ENCODE measurements around the gene TSC22D3. TPM values are rescaled to one million over a fixed set of nuclear protein-coding genes. Genes with fewer than 3 reads are reported as not detected.

TSC22D3 gene
- total and polyA plus RNA-seq, 2 experiments from 2014 or later = 235 to 297 TPM

DNA sequence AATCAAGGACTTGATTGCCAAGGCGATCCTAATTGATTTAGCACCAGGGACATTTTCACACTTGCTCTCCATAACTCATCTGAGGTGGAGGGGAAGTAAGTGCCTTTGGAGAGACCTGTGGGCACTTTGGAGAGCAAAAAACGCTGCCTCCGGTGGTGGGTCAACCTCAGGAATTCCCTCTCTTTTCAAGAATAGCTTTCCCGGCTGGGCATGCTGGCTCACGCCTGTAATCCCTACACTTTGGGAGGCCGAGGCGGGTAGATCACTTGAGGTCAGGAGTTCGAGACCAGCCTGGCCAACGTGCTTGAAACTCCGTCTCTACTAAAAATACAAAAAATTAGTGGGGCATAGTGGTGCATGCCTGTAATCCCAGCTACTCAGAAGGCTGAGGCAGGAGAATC lies 98.1 kb downstream of the TSC22D3 start:
- TF ChIP-seq, protein P1, sequence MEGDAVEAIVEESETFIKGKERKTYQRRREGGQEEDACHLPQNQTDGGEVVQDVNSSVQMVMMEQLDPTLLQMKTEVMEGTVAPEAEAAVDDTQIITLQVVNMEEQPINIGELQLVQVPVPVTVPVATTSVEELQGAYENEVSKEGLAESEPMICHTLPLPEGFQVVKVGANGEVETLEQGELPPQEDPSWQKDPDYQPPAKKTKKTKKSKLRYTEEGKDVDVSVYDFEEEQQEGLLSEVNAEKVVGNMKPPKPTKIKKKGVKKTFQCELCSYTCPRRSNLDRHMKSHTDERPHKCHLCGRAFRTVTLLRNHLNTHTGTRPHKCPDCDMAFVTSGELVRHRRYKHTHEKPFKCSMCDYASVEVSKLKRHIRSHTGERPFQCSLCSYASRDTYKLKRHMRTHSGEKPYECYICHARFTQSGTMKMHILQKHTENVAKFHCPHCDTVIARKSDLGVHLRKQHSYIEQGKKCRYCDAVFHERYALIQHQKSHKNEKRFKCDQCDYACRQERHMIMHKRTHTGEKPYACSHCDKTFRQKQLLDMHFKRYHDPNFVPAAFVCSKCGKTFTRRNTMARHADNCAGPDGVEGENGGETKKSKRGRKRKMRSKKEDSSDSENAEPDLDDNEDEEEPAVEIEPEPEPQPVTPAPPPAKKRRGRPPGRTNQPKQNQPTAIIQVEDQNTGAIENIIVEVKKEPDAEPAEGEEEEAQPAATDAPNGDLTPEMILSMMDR (IDR thresholded peaks at IDR 0.05; ENCODE audit: low read depth, low read length) = no peak
- H3K4me3 ChIP-seq = no peak overlapping the region
- H3K27ac ChIP-seq = no peak overlapping the region
- no peaks in the 10 kb centered on the region for H3K36me3 ChIP-seq
- peak; percentile 29 to 54 for DNase-seq (ENCODE audit: low read depth in 1 of 2, low spot score in 1 of 2)
- H3K27me3 ChIP-seq = no peaks in the 10 kb centered on the region
- H3K4me1 ChIP-seq (ENCODE audit: low read depth) = peaks cover 24% of the 10 kb centered on the region
- no peaks in the 10 kb centered on the region for H3K9me3 ChIP-seq (ENCODE audit: low read depth)

DNA sequence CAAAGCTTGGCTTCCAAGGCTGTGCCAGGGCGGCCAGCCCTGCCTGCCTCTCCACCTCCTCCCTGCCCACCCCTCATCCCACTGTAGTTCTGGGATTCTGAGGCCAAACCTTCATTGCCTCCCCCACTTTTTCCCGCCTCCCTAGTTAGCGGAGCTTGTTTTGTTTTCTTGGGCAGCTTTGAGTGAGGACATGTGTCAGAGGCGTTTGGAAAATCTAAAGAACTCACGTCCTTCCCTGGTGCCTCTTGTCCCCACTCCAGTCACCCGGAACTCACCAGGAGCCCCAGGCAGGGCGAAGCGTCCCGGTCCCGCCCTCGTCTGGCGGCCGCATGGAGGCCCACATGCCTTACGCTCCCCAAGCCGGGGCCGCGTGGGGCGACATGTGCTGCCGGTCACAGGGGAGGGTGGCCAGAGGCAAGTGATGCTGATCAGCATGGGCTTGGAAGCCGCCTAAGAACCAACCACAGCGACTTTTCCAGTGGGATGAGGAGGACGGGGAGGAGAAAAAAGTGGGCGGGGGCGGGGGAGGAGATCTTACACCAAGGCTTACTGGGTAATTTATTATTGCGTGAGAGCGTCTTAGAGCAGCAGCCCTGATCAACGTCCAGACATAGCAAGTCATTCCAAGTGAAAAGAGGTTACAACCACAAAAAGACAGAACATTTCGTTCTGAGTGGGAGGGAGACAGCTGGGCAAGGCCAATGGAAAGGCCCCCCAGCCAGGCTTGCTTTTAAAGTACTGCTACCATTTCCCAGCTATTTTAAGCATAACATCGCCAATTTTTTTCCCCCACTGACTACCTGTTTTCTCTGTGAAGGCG lies 98.8 kb downstream of the TSC22D3 start:
- DNase-seq (ENCODE audit: low read depth in 1 of 2, low spot score in 1 of 2) = peak; percentile 48 to 96
- peaks cover 24% of the 10 kb centered on the region for H3K4me1 ChIP-seq (ENCODE audit: low read depth)

DNA sequence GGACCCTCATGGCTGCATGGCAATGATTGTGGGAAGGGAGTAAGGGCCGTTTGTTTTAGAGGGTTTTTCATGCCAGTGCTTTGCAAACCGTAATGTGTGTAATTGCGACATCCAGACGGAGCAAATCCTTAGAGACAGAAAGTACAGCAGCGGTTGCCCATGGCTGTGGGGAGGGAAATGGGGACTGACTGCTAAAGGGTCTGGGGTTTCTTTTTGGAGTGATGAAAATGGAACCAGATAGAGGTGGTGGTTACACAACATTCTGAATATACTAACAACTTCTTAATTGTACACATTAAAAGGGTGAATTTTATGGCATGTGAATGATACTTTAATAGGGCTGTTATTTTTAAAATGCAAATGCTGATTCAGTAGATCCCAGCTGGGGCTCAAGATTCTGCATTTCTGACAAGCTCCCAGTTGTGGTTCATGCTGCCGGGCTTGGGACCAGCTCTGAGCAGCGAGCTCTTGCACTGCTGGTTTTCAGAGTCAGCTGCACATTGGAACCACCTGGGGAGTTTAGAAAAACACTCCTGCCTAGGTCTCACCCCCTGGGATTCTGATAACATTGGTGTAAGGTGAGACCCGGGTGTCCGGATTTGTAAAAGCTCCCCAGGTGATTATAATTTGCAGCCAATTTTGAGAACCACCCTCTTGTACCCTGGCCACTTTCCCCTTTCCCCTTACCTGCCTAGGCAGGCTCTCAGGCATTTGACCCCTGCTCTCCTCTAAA lies 99.6 kb downstream of the TSC22D3 start:
- H3K36me3 ChIP-seq = no peaks in the 10 kb centered on the region
- H3K27me3 ChIP-seq = no peaks in the 10 kb centered on the region
- peaks cover 24% of the 10 kb centered on the region for H3K4me1 ChIP-seq (ENCODE audit: low read depth)
- H3K4me3 ChIP-seq = no peak overlapping the region
- TF ChIP-seq, protein P1 (IDR thresholded peaks at IDR 0.05; ENCODE audit: low read depth, low read length) = no peak
- peak in 1 of 2 donors; percentile 80 for DNase-seq (ENCODE audit: low read depth in 1 of 2, low spot score in 1 of 2)
- no peak overlapping the region for H3K27ac ChIP-seq
- H3K9me3 ChIP-seq (ENCODE audit: low read depth) = no peaks in the 10 kb centered on the region

More for the DNA sequence above, 98.8 kb downstream of the TSC22D3 start:
- no peaks in the 10 kb centered on the region for H3K9me3 ChIP-seq (ENCODE audit: low read depth)
- H3K4me3 ChIP-seq = no peak overlapping the region
- H3K27me3 ChIP-seq = no peaks in the 10 kb centered on the region
- H3K36me3 ChIP-seq = no peaks in the 10 kb centered on the region
- H3K27ac ChIP-seq = no peak overlapping the region
- TF ChIP-seq, protein P1 (IDR thresholded peaks at IDR 0.05; ENCODE audit: low read depth, low read length) = no peak

DNA sequence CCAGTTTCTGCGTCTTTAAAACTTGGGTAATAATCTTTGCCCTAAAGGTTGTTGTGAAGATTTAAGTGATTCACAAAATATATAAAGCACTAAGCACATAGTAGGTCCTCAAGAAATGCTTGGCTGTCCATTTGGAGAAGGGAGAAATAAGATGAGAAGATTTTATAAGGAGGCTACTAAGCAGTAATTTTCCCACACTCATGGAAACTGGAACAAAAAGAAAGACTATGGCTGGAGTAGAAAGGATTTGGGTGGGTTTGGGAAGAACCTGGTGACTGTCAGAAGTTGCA lies 100.3 kb downstream of the TSC22D3 start:
- Histone ChIP-seq H3K9me3 (ENCODE audit: low read depth) (no peaks in the 10 kb centered on the region), H3K4me1 (ENCODE audit: low read depth) (peaks cover 24% of the 10 kb centered on the region), H3K27ac (no peak overlapping the region), H3K36me3 (no peaks in the 10 kb centered on the region), H3K4me3 (no peak overlapping the region), H3K27me3 (no peaks in the 10 kb centered on the region)
- TF ChIP-seq, protein P1 (IDR thresholded peaks at IDR 0.05; ENCODE audit: low read depth, low read length) = no peak
- DNase-seq (ENCODE audit: low read depth in 1 of 2, low spot score in 1 of 2) = no peak

DNA sequence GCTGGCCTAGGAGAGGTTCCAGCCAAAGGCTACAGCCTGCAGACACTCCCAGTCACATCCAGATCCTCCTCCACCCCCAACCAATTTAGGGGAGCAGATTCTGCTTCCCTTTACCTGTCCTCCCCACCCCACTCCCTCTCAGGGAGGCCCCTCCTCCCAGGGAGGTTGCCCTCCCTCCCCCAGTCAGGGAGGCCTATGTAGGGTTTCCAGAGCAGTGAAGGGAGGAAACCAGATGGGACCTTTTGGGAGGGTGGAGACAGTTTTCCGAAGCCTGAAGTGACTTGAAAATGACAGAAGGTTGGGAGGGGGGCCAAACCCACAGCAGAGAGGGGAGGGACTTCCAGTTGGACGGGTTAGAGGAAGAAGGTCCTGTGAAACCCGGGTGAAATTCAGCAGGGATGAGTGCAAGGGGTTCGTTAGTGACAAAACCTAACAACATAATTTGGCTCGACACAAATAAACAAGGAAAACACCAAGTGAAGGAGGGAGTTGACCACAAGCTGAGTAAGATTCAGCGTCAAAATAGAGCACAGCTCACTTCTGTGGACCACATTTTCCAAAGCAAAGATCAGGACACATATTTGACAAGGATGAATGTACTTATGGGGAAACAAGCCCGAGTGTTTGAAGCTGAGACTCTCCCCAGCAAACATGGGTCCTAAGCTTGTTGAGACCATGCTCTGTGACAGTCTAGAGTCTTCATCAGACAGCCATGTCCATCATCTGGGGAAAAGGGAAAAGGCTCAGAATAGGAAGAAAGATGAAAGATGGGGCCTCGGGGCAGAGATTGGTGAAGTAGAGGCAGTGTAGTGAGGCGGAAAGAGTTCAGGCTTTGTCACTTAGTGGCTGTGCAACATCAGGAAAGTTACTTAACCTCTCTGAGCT lies 100.9 kb downstream of the TSC22D3 start:
- DNase-seq (ENCODE audit: low read depth in 1 of 2, low spot score in 1 of 2) = peak in 1 of 2 donors; percentile 94
- Histone ChIP-seq H3K4me3 (no peak overlapping the region), H3K4me1 (ENCODE audit: low read depth) (peaks cover 25% of the 10 kb centered on the region), H3K27ac (no peak overlapping the region), H3K9me3 (ENCODE audit: low read depth) (no peaks in the 10 kb centered on the region), H3K36me3 (no peaks in the 10 kb centered on the region), H3K27me3 (no peaks in the 10 kb centered on the region)
- TF ChIP-seq, protein P1 (IDR thresholded peaks at IDR 0.05; ENCODE audit: low read depth, low read length) = no peak
